Adrenal gland (tissue), 5 donors: Measurements from ENCODE around the gene PEAK1.

Experiments
- CTCF ChIP-seq, 6 experiments: fragments of 450-650 bp in 4 of 6; fragments of 200-600 bp in 2 of 6; sonication (generic) in 1 of 6; IDR thresholded peaks; 1 replicate in 5 of 6; 2 replicates in 1 of 6; pipeline versions ENCODE4 v1.5.1 to v1.8.0; 2016 to 2021; ENCODE audit warnings: antibody characterized with exemption in 6 of 6, mild to moderate bottlenecking in 2 of 6, moderate library complexity in 1 of 6
- POLR2A ChIP-seq, 2 donors: fragments of 450-650 bp; IDR thresholded peaks; one replicate each; pipeline ENCODE4 v1.6.1; 2017; ENCODE audit warnings: antibody characterized with exemption in 2 of 2, mild to moderate bottlenecking in 2 of 2, moderate library complexity in 1 of 2
- donor health status: DM: no; HTN: no; CAD: no.

DNA sequence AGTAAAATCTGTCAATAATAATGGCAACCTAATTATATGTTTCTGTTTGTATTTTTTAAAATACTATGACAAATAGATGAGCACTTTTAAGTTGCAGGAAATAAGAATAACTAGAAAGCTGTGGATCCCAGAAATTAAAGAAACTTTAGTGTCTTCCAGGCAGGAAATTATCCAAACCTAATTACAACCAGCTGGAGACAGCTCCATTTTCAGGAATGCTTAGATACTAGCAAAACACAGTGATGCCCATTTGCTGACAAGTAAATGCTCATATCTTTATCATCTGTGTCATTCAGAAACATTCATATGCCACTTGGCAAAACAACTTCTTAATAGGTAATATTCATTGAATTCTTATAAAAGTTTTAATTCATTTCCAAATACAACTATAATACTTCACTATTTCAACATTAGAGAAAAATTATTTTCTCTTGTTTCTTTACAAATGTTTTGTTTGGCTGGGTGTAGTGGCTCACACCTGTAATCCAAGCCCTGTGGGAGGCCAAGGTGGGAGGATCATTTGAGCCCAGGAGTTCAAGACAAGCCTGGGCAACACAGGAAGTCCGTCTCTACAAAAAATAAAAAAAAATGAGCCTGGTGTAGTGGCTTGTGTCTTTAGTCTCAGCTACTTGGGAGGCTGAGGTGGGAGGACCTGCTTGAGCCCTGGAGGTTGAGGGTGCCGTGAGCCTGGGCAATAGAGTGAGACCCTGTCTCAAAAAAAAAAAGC lies 179.9 kb downstream of the PEAK1 start:
- TF ChIP-seq CTCF (IDR thresholded peaks at IDR 0.05) (no peak), POLR2A (IDR thresholded peaks at IDR 0.05) (no peak)
